Mesenchymal stem cell (in vitro differentiated cells and primary cell): ENCODE data around the gene RPTOR.

Experiments used
- DNase-seq: peaks from one replicate; pipeline ENCODE4 v3.0.0-alpha.2; 2013
- H2AFZ ChIP-seq: one replicate; pipeline ENCODE4 v1.6.1; 2013; ENCODE audit warnings: low read depth, mild to moderate bottlenecking, control low read depth, inconsistent platforms, low read length, moderate library complexity
- H2AK5ac ChIP-seq: 2 replicates; pipeline ENCODE4 v1.6.1; 2013; ENCODE audit warnings: low read length, moderate library complexity, mild to moderate bottlenecking, inconsistent platforms; ENCODE audit not compliant: severe bottlenecking
- H2BK120ac ChIP-seq: one replicate; pipeline ENCODE4 v1.6.1; 2013; ENCODE audit warnings: low read depth, mild to moderate bottlenecking, inconsistent platforms, low read length, moderate library complexity
- H2BK12ac ChIP-seq, 2 experiments: one replicate each; pipeline ENCODE4 v1.6.1; 2013; ENCODE audit warnings: inconsistent platforms in 2 of 2, low read length in 2 of 2, mild to moderate bottlenecking in 2 of 2, moderate library complexity in 2 of 2, control low read depth in 1 of 2
- H2BK15ac ChIP-seq: one replicate; pipeline ENCODE4 v1.6.1; 2013; ENCODE audit warnings: mild to moderate bottlenecking, low read depth, inconsistent platforms; ENCODE audit not compliant: poor library complexity, severe bottlenecking
- H2BK5ac ChIP-seq: 2 replicates; pipeline ENCODE4 v1.6.1; 2013; ENCODE audit warnings: low read depth, mild to moderate bottlenecking, low read length, control low read depth, inconsistent platforms; ENCODE audit not compliant: poor library complexity, severe bottlenecking
- H3K14ac ChIP-seq, 2 experiments: one replicate each; pipeline ENCODE4 v1.6.1; 2013; ENCODE audit warnings: inconsistent platforms in 2 of 2, low read length in 2 of 2, control low read depth in 1 of 2, mild to moderate bottlenecking in 1 of 2, moderate library complexity in 1 of 2
- H3K18ac ChIP-seq, 2 experiments: one replicate each; pipeline ENCODE4 v1.6.1; 2013; ENCODE audit warnings: inconsistent platforms in 2 of 2, low read length in 2 of 2, control low read depth in 1 of 2, low read depth in 1 of 2, mild to moderate bottlenecking in 1 of 2
- H3K23ac ChIP-seq, 2 experiments: one replicate each; pipeline ENCODE4 v1.6.1; 2013; ENCODE audit warnings: inconsistent platforms in 2 of 2, low read length in 2 of 2, mild to moderate bottlenecking in 2 of 2, moderate library complexity in 2 of 2, control low read depth in 1 of 2
- H3K27ac ChIP-seq: 2 replicates; pipeline ENCODE4 v1.5.1; 2013; ENCODE audit warnings: mild to moderate bottlenecking, moderate library complexity, low read length, control low read depth, inconsistent platforms; ENCODE audit not compliant: poor library complexity, severe bottlenecking
- H3K27me3 ChIP-seq, 2 experiments: 2 replicates each; pipeline versions ENCODE4 v1.6.1 to v1.7.0; 2013; ENCODE audit warnings: low read length in 2 of 2, mild to moderate bottlenecking in 2 of 2, moderate library complexity in 2 of 2, control low read depth in 1 of 2, inconsistent platforms in 1 of 2; ENCODE audit not compliant: control insufficient read depth in 1 of 2, insufficient read depth in 1 of 2
- H3K36me3 ChIP-seq, 2 experiments: 2 replicates each; pipeline versions ENCODE4 v1.6.1 to v1.7.0; 2013; ENCODE audit warnings: low read length in 2 of 2, control low read depth in 1 of 2, inconsistent platforms in 1 of 2, low read depth in 1 of 2, mild to moderate bottlenecking in 1 of 2; ENCODE audit not compliant: insufficient read depth in 2 of 2, control insufficient read depth in 1 of 2
- H3K4ac ChIP-seq, 2 experiments: one replicate each; pipeline ENCODE4 v1.6.1; 2013; ENCODE audit warnings: inconsistent platforms in 2 of 2, low read length in 2 of 2, mild to moderate bottlenecking in 2 of 2, moderate library complexity in 2 of 2, control low read depth in 1 of 2, low read depth in 1 of 2
- H3K4me1 ChIP-seq: 2 replicates; pipeline ENCODE4 v1.6.1; 2013; ENCODE audit warnings: low read depth, low read length, control low read depth; ENCODE audit not compliant: control insufficient read depth, insufficient read depth
- H3K4me2 ChIP-seq: 2 replicates; pipeline ENCODE4 v1.6.1; 2013; ENCODE audit warnings: low read length, mild to moderate bottlenecking, inconsistent platforms; ENCODE audit not compliant: poor library complexity, severe bottlenecking
- H3K4me3 ChIP-seq, 2 experiments: 2 replicates each; pipeline versions ENCODE4 v1.5.1 to v1.7.0; 2013; ENCODE audit warnings: low read length in 2 of 2, mild to moderate bottlenecking in 2 of 2, control low read depth in 1 of 2, low read depth in 1 of 2; ENCODE audit not compliant: insufficient read depth in 1 of 2
- H3K79me1 ChIP-seq: replicated peaks from 2 replicates; pipeline ENCODE4 v1.6.1; 2013; ENCODE audit warnings: mild to moderate bottlenecking, control low read depth, low read length, inconsistent platforms; ENCODE audit not compliant: poor library complexity, severe bottlenecking
- H3K9ac ChIP-seq: 2 replicates; pipeline ENCODE4 v1.7.0; 2013; ENCODE audit warnings: mild to moderate bottlenecking, low read length, moderate library complexity
- H3K9me3 ChIP-seq: 2 replicates; pipeline ENCODE4 v1.7.0; 2013; ENCODE audit warnings: mild to moderate bottlenecking, low read length; ENCODE audit not compliant: control insufficient read depth
- H4K8ac ChIP-seq: one replicate; pipeline ENCODE4 v1.6.1; 2013; ENCODE audit warnings: inconsistent platforms, mild to moderate bottlenecking, low read length, moderate library complexity
- H4K91ac ChIP-seq: one replicate; pipeline ENCODE4 v1.6.1; 2013; ENCODE audit warnings: mild to moderate bottlenecking, low read length, inconsistent platforms
- WGBS: methylation state at CpG from one replicate; pipeline ENCODE4 v1.1.7; 2013; ENCODE audit warnings: mixed read lengths; 5-methylcytosine and 5-hydroxymethylcytosine counted together

Gene RPTOR

GRCh38 chr17:80498920-80499410 is 45.7 kb upstream of the RPTOR start:
- H3K27ac ChIP-seq: no peak overlapping the region
- H2BK120ac ChIP-seq: no peak overlapping the region
- H2AFZ ChIP-seq: no peak overlapping the region
- no peak overlapping the region for H3K4ac ChIP-seq
- H4K91ac ChIP-seq: no peak overlapping the region
- no peak overlapping the region for H2BK12ac ChIP-seq
- peaks cover 18 to 47% of the 10 kb centered on the region in 2 experiments for H3K27me3 ChIP-seq
- no peak overlapping the region for H3K14ac ChIP-seq
- H2BK5ac ChIP-seq: no peak overlapping the region
- H3K4me3 ChIP-seq: no peak overlapping the region
- H3K18ac ChIP-seq: no peak overlapping the region
- H3K36me3 ChIP-seq: no peaks in the 10 kb centered on the region
- H3K79me1 ChIP-seq: no peaks in the 10 kb centered on the region
- peaks cover 13% of the 10 kb centered on the region for H3K4me1 ChIP-seq
- WGBS: 80% methylated on average over 10 of the region's 11 CpGs
- H3K9me3 ChIP-seq: no peaks in the 10 kb centered on the region
- no peak for DNase-seq
- H3K23ac ChIP-seq: no peak overlapping the region
- H2BK15ac ChIP-seq: no peak overlapping the region
- no peak overlapping the region for H4K8ac ChIP-seq
- no peak overlapping the region for H2AK5ac ChIP-seq
- peak overlapping the region; percentile 72 for H3K9ac ChIP-seq
- H3K4me2 ChIP-seq: no peak overlapping the region

DNA sequence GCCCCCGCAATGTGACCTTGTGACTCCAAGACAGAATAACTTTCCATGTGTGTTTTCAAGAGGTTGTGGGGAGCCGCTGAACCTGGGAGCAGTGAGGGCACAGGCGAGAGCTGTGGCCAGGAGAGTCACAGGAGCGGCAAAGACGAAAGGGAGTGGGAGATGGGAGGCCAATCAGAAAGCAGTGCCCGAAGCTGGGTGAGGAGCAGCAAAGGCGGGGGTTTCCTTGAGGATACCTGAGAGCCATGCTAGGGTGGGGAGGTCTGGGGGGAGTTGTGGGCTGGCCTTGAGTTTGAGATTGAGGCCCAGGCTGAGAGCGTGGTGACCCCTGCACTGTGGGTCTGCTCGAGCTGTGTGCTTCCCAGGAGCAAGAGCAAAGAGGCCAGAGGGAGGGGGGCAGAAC is 45.1 kb upstream of the RPTOR start:
- H3K14ac ChIP-seq: no peak overlapping the region
- H3K4me2 ChIP-seq: no peak overlapping the region
- H3K4me3 ChIP-seq: no peak overlapping the region
- peaks cover 14 to 41% of the 10 kb centered on the region in 2 experiments for H3K27me3 ChIP-seq
- H2AK5ac ChIP-seq: no peak overlapping the region
- no peaks in the 10 kb centered on the region for H3K79me1 ChIP-seq
- no peak overlapping the region for H3K23ac ChIP-seq
- H3K4me1 ChIP-seq: peaks cover 14% of the 10 kb centered on the region
- WGBS: 79% methylated on average over 9 of the region's 9 CpGs
- no peaks in the 10 kb centered on the region for H3K36me3 ChIP-seq
- H3K27ac ChIP-seq: no peak overlapping the region
- no peak overlapping the region for H2BK120ac ChIP-seq
- no peaks in the 10 kb centered on the region for H3K9me3 ChIP-seq
- no peak overlapping the region for H2BK12ac ChIP-seq
- H2BK5ac ChIP-seq: no peak overlapping the region
- H3K9ac ChIP-seq: no peak overlapping the region
- H3K4ac ChIP-seq: no peak overlapping the region
- no peak overlapping the region for H2AFZ ChIP-seq
- no peak overlapping the region for H4K8ac ChIP-seq
- no peak for DNase-seq
- no peak overlapping the region for H4K91ac ChIP-seq
- no peak overlapping the region for H2BK15ac ChIP-seq
- H3K18ac ChIP-seq: no peak overlapping the region

- DNase-seq: no peak
- Histone ChIP-seq H3K27me3 (peaks cover 9 to 40% of the 10 kb centered on the region in 2 experiments), H2BK15ac (no peak overlapping the region), H3K36me3 (no peaks in the 10 kb centered on the region), H3K79me1 (no peaks in the 10 kb centered on the region), H2AK5ac (no peak overlapping the region), H2BK120ac (no peak overlapping the region), H3K14ac (no peak overlapping the region), H3K23ac (no peak overlapping the region), H2AFZ (no peak overlapping the region), H2BK5ac (no peak overlapping the region), H3K9ac (no peak overlapping the region), H3K4me1 (peaks cover 15% of the 10 kb centered on the region), H3K4me2 (no peak overlapping the region), H3K18ac (no peak overlapping the region), H4K91ac (no peak overlapping the region), H4K8ac (no peak overlapping the region), H3K27ac (no peak overlapping the region), H2BK12ac (no peak overlapping the region), H3K4ac (no peak overlapping the region), H3K9me3 (no peaks in the 10 kb centered on the region), H3K4me3 (no peak overlapping the region)
- WGBS: 87% methylated on average over 20 of the region's 22 CpGs
Measured at GRCh38 chr17:80499961-80500665, 44.5 kb upstream of the RPTOR start.

- no peak overlapping the region for H2AK5ac ChIP-seq
- H3K79me1 ChIP-seq: no peaks in the 10 kb centered on the region
- DNase-seq: no peak
- no peak overlapping the region for H2BK120ac ChIP-seq
- H3K4me1 ChIP-seq: peaks cover 15% of the 10 kb centered on the region
- no peak overlapping the region for H3K23ac ChIP-seq
- H3K4me3 ChIP-seq: no peak overlapping the region
- no peak overlapping the region for H2BK5ac ChIP-seq
- no peak overlapping the region for H2BK15ac ChIP-seq
- no peak overlapping the region for H3K4ac ChIP-seq
- H3K4me2 ChIP-seq: no peak overlapping the region
- H2BK12ac ChIP-seq: no peak overlapping the region
- no peaks in the 10 kb centered on the region for H3K36me3 ChIP-seq
- no peak overlapping the region for H3K14ac ChIP-seq
- H3K27me3 ChIP-seq: peaks cover 9 to 28% of the 10 kb centered on the region in 2 experiments
- H2AFZ ChIP-seq: no peak overlapping the region
- no peaks in the 10 kb centered on the region for H3K9me3 ChIP-seq
- no peak overlapping the region for H3K9ac ChIP-seq
- WGBS: 88% methylated on average over 23 of the region's 24 CpGs
- H4K91ac ChIP-seq: no peak overlapping the region
- H3K18ac ChIP-seq: no peak overlapping the region
- H3K27ac ChIP-seq: no peak overlapping the region
- H4K8ac ChIP-seq: no peak overlapping the region
Measured at GRCh38 chr17:80501741-80502577, 42.7 kb upstream of the RPTOR start.
